ENCODE results near the gene GPR35.

The GPR35 gene

DNA sequence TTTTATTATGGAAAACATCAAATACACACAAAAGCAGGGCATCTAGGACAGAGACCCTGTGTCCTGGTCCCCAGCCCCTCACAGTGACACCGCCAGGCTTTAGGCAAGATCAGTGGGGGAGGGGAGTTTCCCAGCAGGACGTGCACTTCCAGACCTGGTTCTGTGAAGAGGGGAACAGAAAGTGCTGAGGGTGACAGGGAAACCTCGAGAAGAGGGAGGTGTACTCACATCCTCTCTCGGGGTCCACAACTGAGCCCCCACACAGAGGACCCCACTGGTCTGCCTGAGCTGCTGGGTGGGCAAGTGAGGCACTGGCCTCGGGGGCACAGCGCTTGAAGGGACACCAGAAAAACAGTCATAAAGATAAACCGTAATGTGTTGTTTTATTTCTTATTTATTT is 4.4 kb upstream of the GPR35 start:
- TF ChIP-seq ZFX (IDR thresholded peaks at IDR 0.05): no peak
- TF ChIP-seq, protein P1, sequence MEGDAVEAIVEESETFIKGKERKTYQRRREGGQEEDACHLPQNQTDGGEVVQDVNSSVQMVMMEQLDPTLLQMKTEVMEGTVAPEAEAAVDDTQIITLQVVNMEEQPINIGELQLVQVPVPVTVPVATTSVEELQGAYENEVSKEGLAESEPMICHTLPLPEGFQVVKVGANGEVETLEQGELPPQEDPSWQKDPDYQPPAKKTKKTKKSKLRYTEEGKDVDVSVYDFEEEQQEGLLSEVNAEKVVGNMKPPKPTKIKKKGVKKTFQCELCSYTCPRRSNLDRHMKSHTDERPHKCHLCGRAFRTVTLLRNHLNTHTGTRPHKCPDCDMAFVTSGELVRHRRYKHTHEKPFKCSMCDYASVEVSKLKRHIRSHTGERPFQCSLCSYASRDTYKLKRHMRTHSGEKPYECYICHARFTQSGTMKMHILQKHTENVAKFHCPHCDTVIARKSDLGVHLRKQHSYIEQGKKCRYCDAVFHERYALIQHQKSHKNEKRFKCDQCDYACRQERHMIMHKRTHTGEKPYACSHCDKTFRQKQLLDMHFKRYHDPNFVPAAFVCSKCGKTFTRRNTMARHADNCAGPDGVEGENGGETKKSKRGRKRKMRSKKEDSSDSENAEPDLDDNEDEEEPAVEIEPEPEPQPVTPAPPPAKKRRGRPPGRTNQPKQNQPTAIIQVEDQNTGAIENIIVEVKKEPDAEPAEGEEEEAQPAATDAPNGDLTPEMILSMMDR (conservative IDR thresholded peaks at IDR 0.05): no peak
- H3K27ac ChIP-seq: no peak overlapping the region

DNA sequence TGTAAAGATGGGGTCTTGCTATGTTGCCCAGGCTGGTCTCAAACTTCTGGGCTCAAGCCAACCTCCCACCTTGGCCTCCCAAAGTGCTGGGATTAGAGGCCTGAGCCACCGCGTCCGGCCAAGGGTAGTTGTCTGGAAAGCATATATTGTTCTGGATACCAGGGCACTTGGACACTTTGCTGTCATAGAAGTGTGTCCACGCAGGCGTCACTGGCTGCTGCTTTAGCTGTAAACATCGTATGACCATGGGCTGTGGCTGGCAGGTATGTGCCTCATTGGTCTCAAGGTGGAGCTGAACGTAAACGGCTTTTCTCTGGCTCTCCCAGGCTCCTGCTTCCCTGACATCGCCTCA is 3.2 kb upstream of the GPR35 start:
- no peak for TF ChIP-seq ZFX (IDR thresholded peaks at IDR 0.05)
- TF ChIP-seq, protein P1 (conservative IDR thresholded peaks at IDR 0.05): no peak
- H3K27ac ChIP-seq: no peak overlapping the region

DNA sequence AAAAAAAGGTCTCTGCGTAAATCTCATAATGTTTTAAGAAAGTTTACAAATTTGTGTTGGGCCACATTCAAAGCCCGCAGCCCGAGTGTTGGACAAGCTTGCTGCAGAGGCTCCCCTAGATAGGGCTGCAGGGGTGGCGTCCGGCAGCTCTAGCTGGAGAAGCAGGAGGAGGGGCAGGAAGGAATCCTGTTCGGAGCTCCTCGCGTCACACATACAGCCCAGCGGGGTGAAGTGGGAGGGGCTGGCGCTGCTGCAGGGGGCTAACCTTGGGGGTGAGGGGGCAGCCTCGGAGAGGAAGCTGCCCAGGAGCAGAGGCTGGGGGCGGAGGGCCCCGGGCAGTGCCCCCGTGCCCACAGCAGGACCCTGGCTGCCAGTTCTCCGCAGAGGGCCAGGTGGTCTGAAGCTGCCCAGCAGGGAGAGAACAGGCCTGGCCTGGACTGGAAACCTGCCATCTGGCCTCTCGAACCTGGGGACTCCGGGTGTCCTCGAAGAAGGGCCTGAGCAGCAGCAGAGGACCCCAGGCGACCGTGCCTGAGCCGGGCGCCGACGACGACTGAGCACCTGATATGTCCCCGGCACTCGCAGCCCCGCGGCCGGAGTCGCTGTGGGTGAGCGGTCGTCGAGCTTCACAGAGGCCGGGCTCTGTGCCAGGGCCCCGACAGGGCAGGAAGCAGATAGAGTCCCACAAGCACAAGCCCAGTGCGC is 2.6 kb upstream of the GPR35 start:
- H3K27ac ChIP-seq: no peak overlapping the region
- TF ChIP-seq, protein P1 (conservative IDR thresholded peaks at IDR 0.05): no peak
- no peak for TF ChIP-seq ZFX (IDR thresholded peaks at IDR 0.05)

DNA sequence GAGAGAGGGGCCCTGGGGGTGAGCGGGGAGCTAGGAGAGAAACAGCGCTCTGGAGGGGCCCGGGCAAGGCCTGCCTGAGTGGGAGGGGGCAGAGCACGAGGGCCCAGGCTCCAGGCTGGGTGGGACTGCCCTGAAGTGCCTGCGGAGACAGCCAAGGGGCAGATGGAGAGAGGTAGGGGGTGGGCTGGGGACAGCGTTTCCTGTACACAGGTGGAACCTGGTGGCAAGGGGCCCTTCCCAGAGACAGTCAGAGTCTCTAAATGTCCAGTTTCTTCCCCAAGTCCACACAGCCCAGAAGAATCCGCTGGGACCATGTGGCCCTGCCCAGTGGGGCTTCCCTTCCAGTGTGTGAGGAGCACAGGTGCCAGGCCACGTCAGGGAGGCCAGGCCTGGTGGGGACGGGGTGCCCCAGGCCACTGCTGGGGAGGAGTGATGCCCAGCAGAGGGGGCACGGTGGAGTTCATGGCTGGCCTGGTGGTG is 1.7 kb upstream of the GPR35 start:
- H3K27ac ChIP-seq: no peak overlapping the region
- TF ChIP-seq, protein P1 (conservative IDR thresholded peaks at IDR 0.05): no peak
- TF ChIP-seq ZFX (IDR thresholded peaks at IDR 0.05): no peak

DNA sequence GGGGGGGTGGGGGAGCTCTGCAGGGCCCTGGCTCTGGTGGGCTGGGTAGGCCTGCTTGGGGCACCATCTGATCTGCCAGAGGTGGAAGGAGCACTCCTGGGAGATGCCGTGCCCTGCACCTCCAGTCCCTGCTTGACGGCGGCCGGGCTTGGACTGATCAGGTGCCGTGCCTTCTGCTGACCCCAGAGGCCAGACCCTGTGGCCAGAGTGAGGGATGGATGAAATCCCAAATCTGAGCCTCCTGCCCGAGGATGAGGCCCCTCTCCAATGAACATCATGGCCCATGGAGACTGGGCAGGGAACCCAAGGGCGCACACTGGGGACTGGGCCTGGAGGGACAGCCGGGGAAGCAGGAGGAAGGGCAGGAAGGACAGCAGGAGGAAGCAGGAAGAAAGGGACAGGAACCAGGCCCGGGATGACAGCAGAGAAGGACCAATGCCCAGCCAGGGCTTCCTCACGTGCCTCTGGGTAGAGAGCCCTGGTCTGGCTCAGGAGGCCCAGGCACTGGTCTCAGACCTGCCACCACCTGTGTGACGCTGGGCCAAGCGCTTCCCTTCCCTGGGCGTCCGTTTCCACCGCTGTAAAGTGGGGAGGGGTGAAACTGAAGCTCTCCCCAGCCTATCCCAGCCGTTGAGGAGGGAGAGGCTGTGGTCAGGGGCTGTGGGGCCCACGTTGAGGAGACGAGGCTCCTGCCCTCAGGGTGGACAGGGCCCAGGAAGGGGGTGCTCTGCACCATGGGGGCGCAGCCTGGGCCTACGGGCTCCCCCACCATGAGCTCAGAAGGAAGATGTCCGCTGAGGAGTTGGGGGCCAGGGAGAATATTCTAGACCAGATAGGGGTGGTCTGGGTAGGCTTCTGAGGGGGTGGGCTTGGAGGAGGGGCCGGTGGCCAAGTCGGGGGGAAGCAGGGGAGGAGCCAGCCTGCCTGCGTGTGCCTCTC is 1.0 kb upstream of the GPR35 start:
- no peak for TF ChIP-seq ZFX (IDR thresholded peaks at IDR 0.05)
- TF ChIP-seq, protein P1 (conservative IDR thresholded peaks at IDR 0.05): no peak
- no peak overlapping the region for H3K27ac ChIP-seq

DNA sequence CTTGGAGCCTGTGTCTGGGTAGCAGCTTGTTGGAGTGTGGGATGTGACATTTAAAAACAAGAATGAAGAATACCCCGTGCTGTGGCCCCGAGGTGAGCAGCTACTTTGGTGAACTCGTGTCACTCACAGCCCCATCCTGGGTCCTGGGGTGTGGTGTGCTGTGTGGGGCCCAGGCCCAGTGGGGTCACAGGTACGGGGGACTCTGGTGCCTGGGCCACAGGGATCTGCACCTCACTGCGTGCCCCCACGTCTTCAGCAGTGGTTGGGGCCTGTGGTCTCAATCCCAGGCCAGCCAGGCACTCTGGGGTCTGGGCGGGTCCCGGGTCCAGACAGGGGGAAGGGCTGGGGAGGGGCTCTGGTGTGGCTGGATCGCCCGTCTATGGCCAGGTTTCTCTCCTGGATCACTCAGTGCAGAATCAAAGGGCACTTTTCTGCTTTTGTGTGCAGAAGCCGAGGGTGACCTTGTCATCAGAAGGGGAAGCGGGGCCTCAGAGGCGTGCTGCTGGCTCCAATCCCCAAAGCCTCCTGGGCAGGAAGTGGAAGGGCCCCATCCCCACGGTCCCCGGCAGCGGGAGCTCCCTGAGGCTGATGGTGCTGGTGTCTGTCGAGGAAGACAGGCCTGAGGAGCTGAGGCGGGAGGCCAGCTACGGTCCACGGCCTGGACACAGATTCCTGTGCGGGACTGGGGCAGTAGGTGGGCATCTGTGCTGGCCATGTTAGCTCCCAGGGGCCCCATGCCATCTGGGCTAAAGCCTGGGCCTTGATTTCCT is 1.4 kb downstream of the GPR35 start:
- TF ChIP-seq, protein P1 (conservative IDR thresholded peaks at IDR 0.05): no peak
- no peak for TF ChIP-seq ZFX (IDR thresholded peaks at IDR 0.05)
- no peak overlapping the region for H3K27ac ChIP-seq
